Measurements from ENCODE around the gene HNRNPAB. TPM values are rescaled to one million over a fixed set of nuclear protein-coding genes. Genes with fewer than 3 reads are reported as not detected.

HNRNPAB gene
- total and polyA plus RNA-seq, 4 donors = 33.7 to 66.3 (median 50.4) TPM

DNA sequence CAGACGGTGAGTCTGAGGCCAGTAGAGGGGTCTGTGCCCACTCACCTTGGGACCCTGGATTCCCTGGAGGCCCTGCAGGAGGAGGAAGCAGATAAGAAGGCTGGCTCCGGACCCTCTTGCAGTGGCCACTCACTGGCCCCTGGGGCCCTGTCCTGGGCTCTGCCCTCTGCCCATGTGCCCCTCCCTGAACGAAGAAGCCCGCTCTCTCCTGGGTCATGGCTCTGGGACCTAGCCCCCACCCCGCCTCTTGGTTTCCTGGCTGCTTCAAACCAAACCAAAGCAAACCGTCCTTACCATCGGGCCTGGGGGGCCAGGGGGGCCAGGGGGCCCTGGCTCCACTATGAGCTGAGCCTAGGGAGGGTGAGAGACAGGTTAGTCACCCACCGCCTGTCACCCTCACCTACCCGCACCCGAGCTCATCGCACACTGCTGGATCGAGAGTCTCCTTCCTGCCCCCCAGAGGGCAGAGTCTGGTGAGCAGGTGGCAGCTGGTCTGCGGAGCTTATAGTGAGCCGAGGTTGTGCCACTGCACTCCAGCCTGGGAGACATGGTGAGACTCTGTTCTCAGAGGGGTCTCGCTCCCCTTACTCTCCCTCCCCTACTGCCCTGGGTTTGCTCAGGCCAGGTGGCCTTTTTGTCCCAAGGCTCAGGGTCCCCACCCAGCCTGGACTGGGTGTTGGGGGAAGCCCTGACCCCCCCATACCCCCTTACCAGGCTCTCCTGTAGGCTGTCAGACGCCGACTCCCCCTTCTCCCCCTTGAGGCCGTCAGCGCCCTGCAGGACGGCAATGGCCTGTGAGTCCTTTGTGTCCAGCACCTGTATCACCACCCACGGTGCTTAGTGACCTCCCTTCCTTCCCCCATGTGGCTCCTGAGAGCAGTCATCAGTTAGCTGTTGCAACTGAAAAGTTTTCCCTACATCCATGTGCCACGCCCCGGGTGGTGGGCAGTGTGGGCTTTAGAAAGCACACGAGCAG is 43.4 kb downstream of the HNRNPAB start:
- 84% methylated on average over 24 of the region's 24 CpGs for WGBS
- Histone ChIP-seq H3K4me1 (ENCODE audit: control insufficient read depth in 4 of 4, insufficient read depth in 4 of 4, low read length in 3 of 4) (peaks cover 0 to 11% (median 4%) of the 10 kb centered on the region in 4 donors), H3K9me3 (ENCODE audit: control insufficient read depth in 4 of 4, low read length in 3 of 4) (no peaks in the 10 kb centered on the region), H3K4me3 (ENCODE audit: low read depth in 1 of 3, low read length in 3 of 3) (no peak overlapping the region), H3K9ac (ENCODE audit: low read depth in 1 of 2, low read length in 2 of 2) (no peak overlapping the region), H3K27me3 (ENCODE audit: control insufficient read depth in 4 of 4, insufficient read depth in 4 of 4, low read length in 3 of 4) (no peaks in the 10 kb centered on the region), H3K27ac (ENCODE audit: low read depth in 1 of 2, low read length in 2 of 2) (no peak overlapping the region), H3K36me3 (ENCODE audit: control insufficient read depth in 4 of 4, insufficient read depth in 3 of 4, low read depth in 1 of 4, low read length in 3 of 4) (no peaks in the 10 kb centered on the region)
- TF ChIP-seq, protein P1, sequence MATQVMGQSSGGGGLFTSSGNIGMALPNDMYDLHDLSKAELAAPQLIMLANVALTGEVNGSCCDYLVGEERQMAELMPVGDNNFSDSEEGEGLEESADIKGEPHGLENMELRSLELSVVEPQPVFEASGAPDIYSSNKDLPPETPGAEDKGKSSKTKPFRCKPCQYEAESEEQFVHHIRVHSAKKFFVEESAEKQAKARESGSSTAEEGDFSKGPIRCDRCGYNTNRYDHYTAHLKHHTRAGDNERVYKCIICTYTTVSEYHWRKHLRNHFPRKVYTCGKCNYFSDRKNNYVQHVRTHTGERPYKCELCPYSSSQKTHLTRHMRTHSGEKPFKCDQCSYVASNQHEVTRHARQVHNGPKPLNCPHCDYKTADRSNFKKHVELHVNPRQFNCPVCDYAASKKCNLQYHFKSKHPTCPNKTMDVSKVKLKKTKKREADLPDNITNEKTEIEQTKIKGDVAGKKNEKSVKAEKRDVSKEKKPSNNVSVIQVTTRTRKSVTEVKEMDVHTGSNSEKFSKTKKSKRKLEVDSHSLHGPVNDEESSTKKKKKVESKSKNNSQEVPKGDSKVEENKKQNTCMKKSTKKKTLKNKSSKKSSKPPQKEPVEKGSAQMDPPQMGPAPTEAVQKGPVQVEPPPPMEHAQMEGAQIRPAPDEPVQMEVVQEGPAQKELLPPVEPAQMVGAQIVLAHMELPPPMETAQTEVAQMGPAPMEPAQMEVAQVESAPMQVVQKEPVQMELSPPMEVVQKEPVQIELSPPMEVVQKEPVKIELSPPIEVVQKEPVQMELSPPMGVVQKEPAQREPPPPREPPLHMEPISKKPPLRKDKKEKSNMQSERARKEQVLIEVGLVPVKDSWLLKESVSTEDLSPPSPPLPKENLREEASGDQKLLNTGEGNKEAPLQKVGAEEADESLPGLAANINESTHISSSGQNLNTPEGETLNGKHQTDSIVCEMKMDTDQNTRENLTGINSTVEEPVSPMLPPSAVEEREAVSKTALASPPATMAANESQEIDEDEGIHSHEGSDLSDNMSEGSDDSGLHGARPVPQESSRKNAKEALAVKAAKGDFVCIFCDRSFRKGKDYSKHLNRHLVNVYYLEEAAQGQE (IDR thresholded peaks at IDR 0.05) = no peak
- no peak for TF ChIP-seq JUND (IDR thresholded peaks at IDR 0.05)
- no peak for TF ChIP-seq EGR1 (IDR thresholded peaks at IDR 0.05; ENCODE audit: low read depth in 2 of 2)
- TF ChIP-seq, protein P2, sequence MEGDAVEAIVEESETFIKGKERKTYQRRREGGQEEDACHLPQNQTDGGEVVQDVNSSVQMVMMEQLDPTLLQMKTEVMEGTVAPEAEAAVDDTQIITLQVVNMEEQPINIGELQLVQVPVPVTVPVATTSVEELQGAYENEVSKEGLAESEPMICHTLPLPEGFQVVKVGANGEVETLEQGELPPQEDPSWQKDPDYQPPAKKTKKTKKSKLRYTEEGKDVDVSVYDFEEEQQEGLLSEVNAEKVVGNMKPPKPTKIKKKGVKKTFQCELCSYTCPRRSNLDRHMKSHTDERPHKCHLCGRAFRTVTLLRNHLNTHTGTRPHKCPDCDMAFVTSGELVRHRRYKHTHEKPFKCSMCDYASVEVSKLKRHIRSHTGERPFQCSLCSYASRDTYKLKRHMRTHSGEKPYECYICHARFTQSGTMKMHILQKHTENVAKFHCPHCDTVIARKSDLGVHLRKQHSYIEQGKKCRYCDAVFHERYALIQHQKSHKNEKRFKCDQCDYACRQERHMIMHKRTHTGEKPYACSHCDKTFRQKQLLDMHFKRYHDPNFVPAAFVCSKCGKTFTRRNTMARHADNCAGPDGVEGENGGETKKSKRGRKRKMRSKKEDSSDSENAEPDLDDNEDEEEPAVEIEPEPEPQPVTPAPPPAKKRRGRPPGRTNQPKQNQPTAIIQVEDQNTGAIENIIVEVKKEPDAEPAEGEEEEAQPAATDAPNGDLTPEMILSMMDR (IDR thresholded peaks at IDR 0.05; ENCODE audit: low read depth, low read length, missing input control) = no peak
- TF ChIP-seq RAD21 (IDR thresholded peaks at IDR 0.05) = no peak
- no peak for TF ChIP-seq RXRA (IDR thresholded peaks at IDR 0.05)
- TF ChIP-seq HNF4G (IDR thresholded peaks at IDR 0.05) = no peak
- TF ChIP-seq, protein P3, sequence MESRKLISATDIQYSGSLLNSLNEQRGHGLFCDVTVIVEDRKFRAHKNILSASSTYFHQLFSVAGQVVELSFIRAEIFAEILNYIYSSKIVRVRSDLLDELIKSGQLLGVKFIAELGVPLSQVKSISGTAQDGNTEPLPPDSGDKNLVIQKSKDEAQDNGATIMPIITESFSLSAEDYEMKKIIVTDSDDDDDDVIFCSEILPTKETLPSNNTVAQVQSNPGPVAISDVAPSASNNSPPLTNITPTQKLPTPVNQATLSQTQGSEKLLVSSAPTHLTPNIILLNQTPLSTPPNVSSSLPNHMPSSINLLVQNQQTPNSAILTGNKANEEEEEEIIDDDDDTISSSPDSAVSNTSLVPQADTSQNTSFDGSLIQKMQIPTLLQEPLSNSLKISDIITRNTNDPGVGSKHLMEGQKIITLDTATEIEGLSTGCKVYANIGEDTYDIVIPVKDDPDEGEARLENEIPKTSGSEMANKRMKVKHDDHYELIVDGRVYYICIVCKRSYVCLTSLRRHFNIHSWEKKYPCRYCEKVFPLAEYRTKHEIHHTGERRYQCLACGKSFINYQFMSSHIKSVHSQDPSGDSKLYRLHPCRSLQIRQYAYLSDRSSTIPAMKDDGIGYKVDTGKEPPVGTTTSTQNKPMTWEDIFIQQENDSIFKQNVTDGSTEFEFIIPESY (IDR thresholded peaks at IDR 0.05) = no peak
- TF ChIP-seq, protein P4, sequence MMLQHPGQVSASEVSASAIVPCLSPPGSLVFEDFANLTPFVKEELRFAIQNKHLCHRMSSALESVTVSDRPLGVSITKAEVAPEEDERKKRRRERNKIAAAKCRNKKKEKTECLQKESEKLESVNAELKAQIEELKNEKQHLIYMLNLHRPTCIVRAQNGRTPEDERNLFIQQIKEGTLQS (IDR thresholded peaks at IDR 0.05) = no peak
- TF ChIP-seq FOXA2 (IDR thresholded peaks at IDR 0.05) = no peak
- no peak for TF ChIP-seq YY1 (IDR thresholded peaks at IDR 0.05)
- no peak for TF ChIP-seq SP1 (IDR thresholded peaks at IDR 0.05)
- TF ChIP-seq, protein P5, sequence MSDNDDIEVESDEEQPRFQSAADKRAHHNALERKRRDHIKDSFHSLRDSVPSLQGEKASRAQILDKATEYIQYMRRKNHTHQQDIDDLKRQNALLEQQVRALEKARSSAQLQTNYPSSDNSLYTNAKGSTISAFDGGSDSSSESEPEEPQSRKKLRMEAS (IDR thresholded peaks at IDR 0.05) = no peak
- TF ChIP-seq TAF1 (conservative IDR thresholded peaks at IDR 0.05) = no peak
- no peak for TF ChIP-seq FOXA1 (IDR thresholded peaks at IDR 0.05)
- no peak for TF ChIP-seq GABPA (IDR thresholded peaks at IDR 0.05 in 1 of 2, conservative IDR thresholded peaks at IDR 0.05 in 1 of 2)
- no peak for DNase-seq (ENCODE audit: low spot score)
